Vagina (tissue), 2 donors: ENCODE measurements around the gene CRY2.

Experiments used
- CTCF ChIP-seq, 3 experiments: fragments of 450-650 bp in 2 of 3; fragments of 200-600 bp in 1 of 3; sonication (generic) in 1 of 3; IDR thresholded peaks; one replicate each; pipeline ENCODE4 v1.5.1; 2017 to 2019; ENCODE audit warnings: antibody characterized with exemption in 3 of 3, mild to moderate bottlenecking in 2 of 3, moderate library complexity in 2 of 3
- POLR2A ChIP-seq, 2 donors: fragments of 450-650 bp; IDR thresholded peaks; one replicate each; pipeline ENCODE4 v1.6.1; 2017; ENCODE audit warnings: antibody characterized with exemption in 2 of 2, mild to moderate bottlenecking in 2 of 2, moderate library complexity in 2 of 2
- POLR2AphosphoS5 ChIP-seq, 2 donors: sonication (generic); formaldehyde crosslinking; IDR thresholded peaks; one replicate each; pipeline ENCODE4 v1.9.0; 2017; ENCODE audit warnings: antibody characterized with exemption in 2 of 2, mild to moderate bottlenecking in 2 of 2, low read depth in 1 of 2; ENCODE audit not compliant: insufficient read depth in 1 of 2

DNA sequence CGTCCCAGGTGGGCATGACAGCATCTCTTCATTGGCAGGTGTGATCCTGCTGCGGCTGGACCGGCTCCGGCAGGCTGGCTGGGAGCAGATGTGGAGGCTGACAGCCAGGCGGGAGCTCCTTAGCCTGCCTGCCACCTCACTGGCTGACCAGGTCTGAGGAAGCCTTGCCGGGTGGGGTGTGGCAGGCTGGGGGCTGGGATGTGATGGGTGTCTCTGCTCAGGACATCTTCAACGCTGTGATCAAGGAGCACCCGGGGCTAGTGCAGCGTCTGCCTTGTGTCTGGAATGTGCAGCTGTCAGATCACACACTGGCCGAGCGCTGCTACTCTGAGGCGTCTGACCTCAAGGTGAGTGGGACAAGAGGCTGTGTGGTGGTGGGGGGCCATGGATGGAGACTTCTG, 78.7 kb downstream of the CRY2 start:
- TF ChIP-seq CTCF (IDR thresholded peaks at IDR 0.05), result no peak
- TF ChIP-seq POLR2AphosphoS5 (IDR thresholded peaks at IDR 0.05; ENCODE audit: insufficient read depth in 1 of 2, low read depth in 1 of 2), result no peak
- TF ChIP-seq POLR2A (IDR thresholded peaks at IDR 0.05), result no peak
